ENCODE results near the gene EIF4G3. TPM values are rescaled to one million over a fixed set of nuclear protein-coding genes. Genes with fewer than 3 reads are reported as not detected.

Gene EIF4G3
- total RNA-seq, 2 donors from 2014 or later, result 20.8 to 48.8 TPM

- Histone ChIP-seq H3K27ac (peak overlapping the region in 1 of 4 donors; percentile 51), H3K9me3 (no peaks in the 10 kb centered on the region), H3K4me3 (no peak overlapping the region), H3K36me3 (replicated peaks in 1 of 2; ENCODE audit: insufficient read depth in 1 of 2, low read depth in 2 of 2) (peaks cover 0 to 6% of the 10 kb centered on the region in 2 donors), H3K4me1 (no peaks in the 10 kb centered on the region), H3K27me3 (no peaks in the 10 kb centered on the region)
- intact Hi-C loops (cut with DNase I), result no loop called here
- DNase-seq, result no peak
- TF ChIP-seq CTCF (IDR thresholded peaks at IDR 0.05), result no peak
- TF ChIP-seq POLR2A (IDR thresholded peaks at IDR 0.05), result no peak
- ATAC-seq, result no peak
- 76 to 87% methylated on average over 7 of the region's 7 CpGs for WGBS, 2 donors
These were observed 211.9 kb downstream of the EIF4G3 start for GRCh38 chr1:20964540-20965484.

GRCh38 chr1:20962576-20963258 lies 214.0 kb downstream of the EIF4G3 start:
- no peak for DNase-seq
- no peak for ATAC-seq
- H3K9me3 ChIP-seq, result no peaks in the 10 kb centered on the region
- intact Hi-C loops (cut with DNase I), result no loop called here
- TF ChIP-seq CTCF (IDR thresholded peaks at IDR 0.05) (no peak), POLR2A (IDR thresholded peaks at IDR 0.05) (no peak)
- H3K36me3 ChIP-seq (replicated peaks in 1 of 2; ENCODE audit: insufficient read depth in 1 of 2, low read depth in 2 of 2), result no peaks in the 10 kb centered on the region
- H3K27ac ChIP-seq, result no peak overlapping the region
- H3K27me3 ChIP-seq, result no peaks in the 10 kb centered on the region
- WGBS, 2 donors, result 98 to 100% methylated on average over 2 of the region's 2 CpGs
- H3K4me3 ChIP-seq, result no peak overlapping the region
- no peaks in the 10 kb centered on the region for H3K4me1 ChIP-seq

GRCh38 chr1:20958430-20958829 lies 218.3 kb downstream of the EIF4G3 start:
- TF ChIP-seq POLR2A (IDR thresholded peaks at IDR 0.05), result no peak
- TF ChIP-seq CTCF (IDR thresholded peaks at IDR 0.05), result no peak
- no peak for DNase-seq
- intact Hi-C loops (cut with DNase I), result no loop called here
- no peak for ATAC-seq
- H3K9me3 ChIP-seq, result no peaks in the 10 kb centered on the region
- no peaks in the 10 kb centered on the region for H3K36me3 ChIP-seq (replicated peaks in 1 of 2; ENCODE audit: insufficient read depth in 1 of 2, low read depth in 2 of 2)
- no peaks in the 10 kb centered on the region for H3K27me3 ChIP-seq
- no peak overlapping the region for H3K27ac ChIP-seq
- H3K4me1 ChIP-seq, result no peaks in the 10 kb centered on the region
- H3K4me3 ChIP-seq, result no peak overlapping the region
- WGBS, 2 donors, result 46 to 58% methylated on average over 1 of the region's 1 CpG

GRCh38 chr1:20956272-20956671 lies 220.4 kb downstream of the EIF4G3 start:
- no peak overlapping the region for H3K27ac ChIP-seq
- no peaks in the 10 kb centered on the region for H3K36me3 ChIP-seq (replicated peaks in 1 of 2; ENCODE audit: insufficient read depth in 1 of 2, low read depth in 2 of 2)
- DNase-seq, result no peak
- H3K27me3 ChIP-seq, result no peaks in the 10 kb centered on the region
- no peak for TF ChIP-seq POLR2A (IDR thresholded peaks at IDR 0.05)
- TF ChIP-seq CTCF (IDR thresholded peaks at IDR 0.05), result no peak
- H3K4me1 ChIP-seq, result no peaks in the 10 kb centered on the region
- no peak for ATAC-seq
- 79 to 91% methylated on average over 1 of the region's 1 CpG for WGBS, 2 donors
- no peak overlapping the region for H3K4me3 ChIP-seq
- H3K9me3 ChIP-seq, result no peaks in the 10 kb centered on the region
- intact Hi-C loops (cut with DNase I), result no loop called here
